GM18498 (cell line): ENCODE data around the gene OXCT1.
A peak's percentile ranks its signal among the peaks of the same experiment; 100 is the strongest.

Experiments used
- ATAC-seq: cut with Tn5 transposase; IDR thresholded peaks from one replicate; pipeline ENCODE4 v1.9.1; 2021; ENCODE audit warnings: mild to moderate bottlenecking, moderate library complexity; ENCODE audit not compliant: unreplicated experiment

The OXCT1 gene

DNA sequence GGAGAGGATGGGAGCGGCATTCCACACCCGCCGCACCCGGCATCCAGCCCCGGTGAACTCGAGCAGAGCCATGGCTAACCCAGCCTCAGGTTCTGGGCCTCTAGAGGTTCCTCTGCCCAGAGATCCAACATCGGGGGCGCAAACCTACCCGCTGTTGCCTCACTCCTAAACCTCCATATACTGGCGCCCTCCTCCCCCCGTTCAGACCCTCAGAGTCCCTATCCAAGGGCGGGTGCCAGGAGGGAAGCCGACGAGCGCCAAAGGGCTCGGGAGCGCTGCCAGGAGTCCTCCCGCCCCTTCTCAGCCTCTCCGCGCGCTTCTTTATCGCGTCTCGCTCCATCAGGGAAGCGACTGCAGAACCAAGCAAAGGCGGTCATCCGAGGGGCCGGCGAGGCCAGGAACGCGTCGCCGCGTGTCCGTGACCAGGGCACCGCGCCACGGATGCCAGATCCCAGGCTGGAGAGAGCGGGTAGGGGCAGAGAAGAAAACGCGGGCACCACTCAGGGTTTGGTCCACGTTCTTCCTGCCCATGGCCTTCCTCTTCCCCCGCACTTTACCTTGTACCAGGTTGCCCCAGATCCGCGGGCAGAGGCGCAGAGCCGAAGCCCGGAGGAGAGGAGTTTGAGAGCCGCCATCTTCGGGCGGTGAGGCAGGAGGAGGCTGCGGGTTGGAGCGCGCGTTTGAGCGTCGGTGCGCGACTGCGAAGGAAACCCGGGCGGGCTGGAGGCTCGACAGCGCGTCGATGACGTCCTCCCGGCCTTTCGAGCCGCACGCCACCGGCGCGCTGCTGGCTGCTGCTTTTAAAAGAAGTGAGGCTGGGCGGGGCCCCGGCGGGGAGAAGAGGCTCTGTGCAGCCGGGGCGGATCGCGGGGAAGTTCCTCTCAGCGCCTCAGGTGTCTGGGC is at the start of gene OXCT1:
OXCT1 (minus strand) TSS at position 702 of the 903 bp plus-strand sequence; CDS start at position 635, 67 bp downstream.
- peak; percentile 94 for ATAC-seq

- ATAC-seq = peak; percentile 63
Measured at GRCh38 chr5:41918105-41918504, 47.9 kb upstream of the OXCT1 start.

- no peak for ATAC-seq
Measured at GRCh38 chr5:41908374-41909079, 38.3 kb upstream of the OXCT1 start.

DNA sequence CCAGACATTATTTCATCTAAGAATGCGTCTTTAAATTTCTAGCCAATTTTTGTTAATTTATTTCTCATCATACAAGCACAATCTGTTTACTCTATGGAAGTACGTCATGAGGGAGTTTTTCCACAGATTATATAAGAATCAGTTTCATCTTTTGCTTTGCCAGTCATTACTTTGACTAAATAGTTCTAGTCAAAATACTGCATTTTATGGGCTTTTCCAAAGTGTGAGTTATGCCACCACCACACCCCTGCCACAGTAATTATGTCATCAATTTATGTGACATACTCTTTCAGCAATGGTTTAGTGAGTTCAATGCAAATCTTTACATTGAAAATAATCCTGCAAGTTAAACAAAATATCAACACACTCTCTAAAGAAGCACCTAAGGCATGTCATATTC is 35.9 kb upstream of the OXCT1 start:
- no peak for ATAC-seq

- ATAC-seq = peak; percentile 99
Measured at GRCh38 chr5:41903892-41904799, 33.9 kb upstream of the OXCT1 start, which contains the start of gene RIMOC1. TSS of gene RIMOC1 (plus strand) at chr5:41904344. CDS start at chr5:41904368, 24 bp downstream.

DNA sequence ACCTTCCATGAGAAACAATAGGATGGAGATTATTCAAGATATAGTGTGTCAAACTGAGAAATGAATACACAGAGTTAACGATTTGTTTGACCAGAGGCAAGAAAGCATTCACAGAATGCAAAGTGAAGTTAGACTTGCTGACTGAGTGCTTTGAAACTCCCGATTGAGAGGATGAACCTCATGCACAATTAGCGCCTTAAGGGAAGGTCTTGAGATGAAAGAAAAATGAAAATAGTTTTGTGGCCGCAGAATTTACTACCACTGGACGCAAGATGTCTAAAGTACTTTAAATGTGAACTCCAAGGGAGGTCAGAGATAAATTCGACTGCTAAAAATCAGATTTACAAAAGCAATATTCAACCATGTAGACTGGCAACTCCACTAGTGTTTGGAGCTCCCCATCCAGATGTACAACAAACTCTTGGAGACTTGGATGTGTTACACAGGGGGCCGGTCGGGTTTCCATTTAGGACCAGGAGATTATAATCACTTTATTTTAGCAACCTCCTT is 33.2 kb upstream of the OXCT1 start:
- ATAC-seq = no peak

DNA sequence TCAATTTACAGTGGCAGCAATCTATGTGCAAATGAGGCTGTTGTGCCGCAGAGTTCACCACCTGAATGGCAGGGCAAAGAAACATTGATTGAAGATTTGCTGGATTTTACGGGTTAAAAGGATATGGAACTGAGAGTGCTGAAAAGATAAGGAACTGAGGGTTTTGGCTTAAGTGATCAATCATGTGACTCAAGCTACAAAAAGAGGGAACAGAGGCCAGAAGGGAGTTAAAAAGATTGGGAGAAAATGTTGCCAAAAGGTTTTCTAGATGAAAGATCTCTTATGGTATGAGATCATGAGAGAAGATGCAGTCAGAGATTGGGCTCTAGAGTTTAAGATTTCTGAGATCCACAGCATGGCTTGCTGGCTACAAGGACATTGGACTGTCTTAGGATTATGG is 26.0 kb upstream of the OXCT1 start:
- ATAC-seq = no peak

DNA sequence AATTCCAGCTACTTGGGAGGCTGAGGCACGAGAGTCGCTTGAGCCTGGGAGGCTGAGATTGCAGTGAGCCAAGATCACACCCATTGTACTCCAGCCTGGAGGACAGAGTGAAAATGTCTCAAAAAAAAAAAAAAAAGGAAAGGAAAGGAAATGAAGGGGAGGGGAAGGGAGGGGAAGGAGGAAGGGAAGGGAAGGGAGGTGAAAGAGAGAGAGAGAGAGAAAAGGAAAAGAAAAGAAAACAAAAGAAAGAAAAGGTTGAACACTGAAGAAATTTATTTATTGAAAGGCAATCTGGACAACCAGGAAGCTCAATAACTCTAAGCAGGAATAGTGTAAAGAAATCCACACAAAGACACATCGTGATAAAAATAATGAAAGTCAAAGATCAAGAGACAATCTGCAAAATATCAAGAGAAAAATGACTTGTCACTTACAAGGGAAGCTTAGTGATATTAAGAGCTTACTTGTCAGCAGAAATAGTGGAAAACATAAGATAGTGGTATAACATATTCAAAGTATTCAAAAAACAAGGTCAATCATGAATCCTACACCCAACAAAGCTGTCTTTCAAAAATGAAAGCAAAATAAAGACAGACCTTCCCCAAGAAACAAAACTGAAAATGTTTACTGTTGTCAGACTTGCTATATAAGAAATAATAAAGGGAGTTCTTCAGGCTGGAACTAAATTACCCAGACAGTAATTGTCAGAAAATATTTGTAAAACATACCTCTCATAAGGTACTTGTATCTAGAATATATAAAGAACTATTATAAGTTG is 23.0 kb upstream of the OXCT1 start:
- peak; percentile 75 for ATAC-seq

- ATAC-seq = no peak
Measured at GRCh38 chr5:41892031-41892430, 21.8 kb upstream of the OXCT1 start.

GRCh38 chr5:41891066-41891707 is 21.0 kb upstream of the OXCT1 start:
- ATAC-seq = peak; percentile 50

- peak; percentile 68 for ATAC-seq
Measured at GRCh38 chr5:41885286-41885685, 15.1 kb upstream of the OXCT1 start.

- no peak for ATAC-seq
Measured at GRCh38 chr5:41883936-41884335, 13.7 kb upstream of the OXCT1 start.

- ATAC-seq = no peak
Measured at GRCh38 chr5:41883243-41883642, 13.0 kb upstream of the OXCT1 start.

DNA sequence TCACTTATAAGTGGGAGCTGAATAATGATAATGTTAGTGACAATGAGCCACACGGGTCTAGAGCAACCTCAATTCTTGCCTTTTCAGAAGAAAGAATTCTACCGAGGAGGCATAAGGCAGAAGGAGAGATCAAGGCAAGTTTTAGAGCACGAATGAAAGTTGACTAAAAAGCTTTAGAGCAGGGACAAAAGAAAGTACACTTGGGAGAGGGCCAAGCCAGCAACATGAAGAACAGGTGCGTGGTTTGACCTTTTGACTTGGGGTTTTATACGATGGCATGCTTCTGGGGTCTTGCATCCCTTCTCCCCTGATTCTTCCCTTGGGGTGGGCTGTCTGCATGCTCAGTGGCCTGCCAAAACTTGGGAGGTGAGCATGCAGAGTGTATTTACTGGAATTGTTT is 12.5 kb upstream of the OXCT1 start:
- ATAC-seq = no peak

- peak; percentile 51 for ATAC-seq
Measured at GRCh38 chr5:41878643-41879478, 8.6 kb upstream of the OXCT1 start.

- ATAC-seq = peak; percentile 46
Measured at GRCh38 chr5:41878173-41878572, 7.9 kb upstream of the OXCT1 start.

GRCh38 chr5:41877408-41877807 is 7.2 kb upstream of the OXCT1 start:
- ATAC-seq = no peak

DNA sequence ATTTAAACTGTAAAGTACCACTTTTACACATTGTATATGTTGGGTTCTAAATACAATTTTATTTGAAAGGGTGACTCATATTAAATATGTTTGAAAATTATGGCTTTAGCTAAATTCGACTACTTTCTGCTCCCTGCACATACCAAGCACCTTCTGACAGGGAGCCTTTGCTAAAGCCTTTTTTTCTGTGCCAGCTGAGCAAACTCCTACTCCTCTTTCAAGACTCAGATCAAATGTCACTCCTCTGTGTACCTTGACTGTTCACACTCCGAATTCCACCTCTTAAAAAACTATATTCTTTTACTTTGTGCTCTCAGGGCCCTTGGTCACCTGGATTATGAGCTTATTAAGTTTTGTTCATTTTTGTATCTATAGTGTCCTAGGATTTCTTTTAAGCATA is 6.5 kb upstream of the OXCT1 start:
- ATAC-seq = no peak

DNA sequence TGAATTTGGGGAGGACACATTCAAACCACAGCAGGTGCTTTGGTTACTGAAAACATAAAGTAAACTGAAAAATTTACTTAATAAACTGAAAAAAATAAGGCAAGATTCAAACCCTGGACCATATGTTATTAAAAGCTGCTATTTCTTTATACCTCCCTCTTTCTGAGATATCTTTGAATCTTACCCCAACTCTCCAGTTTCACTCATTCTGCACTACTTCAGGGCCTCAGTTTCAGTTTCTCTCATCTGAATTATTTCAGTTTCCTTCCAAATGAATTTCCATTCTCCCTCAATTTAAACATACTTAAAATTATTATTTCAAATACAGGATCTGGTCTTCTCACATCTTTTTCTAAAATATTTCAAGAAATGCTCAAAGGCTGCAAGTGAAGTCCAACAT is 4.9 kb upstream of the OXCT1 start:
- ATAC-seq = no peak
